Activated CD4-positive, alpha-beta memory T cell treated with anti-CD3 and anti-CD28 coated beads, Interleukin-2, amount 10 ng/mL, durations not matched to agents 7 days and 5 days (primary cell): ENCODE measurements around the gene ZNF260. TPM values are rescaled to one million over a fixed set of nuclear protein-coding genes. Genes with fewer than 3 reads are reported as not detected.
A peak's percentile ranks its signal among the peaks of the same experiment; 100 is the strongest.

Experiments used
- CTCF ChIA-PET: fragments of 350-600 bp; sonication (Branson Sonifier 250); formaldehyde crosslinking; loops from one replicate; lab custom pipeline; 2021; ENCODE audit warnings: antibody characterized with exemption, inconsistent platforms; lab: Charles Lee
- POLR2A ChIA-PET: fragments of 350-600 bp; sonication (Branson Sonifier 250); formaldehyde crosslinking; loops from one replicate; lab custom pipeline; 2021; ENCODE audit warnings: antibody characterized with exemption; lab: Charles Lee
- DNase-seq: peaks from one replicate; pipeline ENCODE4 v3.0.0-alpha.2; 2020
- H3K27ac Mint-ChIP-seq: one replicate; pipeline ENCODE4 v1.8.0; 2021; ENCODE audit warnings: mild to moderate bottlenecking, mixed read lengths
- H3K27me3 Mint-ChIP-seq: one replicate; pipeline ENCODE4 v1.8.0; 2021; ENCODE audit warnings: mixed read lengths
- H3K36me3 Mint-ChIP-seq: one replicate; pipeline ENCODE4 v1.8.0; 2021; ENCODE audit warnings: low read depth, mixed read lengths
- H3K4me1 Mint-ChIP-seq: one replicate; pipeline ENCODE4 v1.8.0; 2021; ENCODE audit warnings: mixed read lengths
- H3K4me3 Mint-ChIP-seq: one replicate; pipeline ENCODE4 v1.8.0; 2021; ENCODE audit warnings: mild to moderate bottlenecking, mixed read lengths
- H3K9me3 Mint-ChIP-seq: one replicate; pipeline ENCODE4 v1.8.0; 2021; ENCODE audit warnings: mixed read lengths
- total RNA-seq, 2 experiments: library from RNA; stranded (reverse); gene quantifications; one replicate each; pipeline ENCODE4 v1.2.3, GENCODE V29; 2021

ZNF260 gene
- total RNA-seq = 1 to 10 TPM; 9.0 to 9.9 TPM

DNA sequence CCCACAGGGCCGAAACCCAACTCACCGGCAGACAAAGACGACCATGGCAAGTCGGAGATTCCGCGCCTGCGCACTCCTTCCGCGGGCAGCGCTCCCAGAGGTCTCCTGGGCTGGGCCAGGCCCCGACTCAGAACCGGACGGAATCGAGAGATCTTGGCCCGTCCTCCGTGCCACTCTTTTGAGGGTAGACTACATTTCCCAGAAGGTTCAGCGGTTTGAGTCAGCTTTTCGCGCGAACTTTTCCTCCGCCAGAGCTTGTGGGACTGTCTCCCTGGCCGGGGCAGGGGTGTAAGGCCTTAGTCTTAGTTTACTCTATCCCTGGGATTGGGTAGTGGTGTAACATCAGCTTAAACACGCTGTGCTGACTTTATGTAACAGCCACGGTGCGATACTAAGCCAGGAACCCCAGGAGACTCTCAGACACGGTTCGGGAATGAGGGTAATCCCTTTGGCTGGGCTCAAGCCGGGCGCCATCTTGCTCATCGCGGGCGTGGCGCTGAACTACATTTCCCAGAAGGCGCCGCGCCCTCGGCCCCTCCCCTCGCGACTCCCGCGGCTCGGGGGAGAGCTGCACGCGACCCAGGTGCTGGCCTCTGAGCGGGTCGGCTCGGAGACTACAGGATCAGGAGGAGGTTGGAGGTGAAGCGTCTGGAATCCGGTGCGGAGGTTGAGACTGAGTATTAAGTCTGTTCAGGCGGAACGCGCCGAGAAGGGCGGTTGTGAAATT, at the start of gene ZNF260:
TSS of gene ZNF260 (minus strand) at position 78 of the 727 bp plus-strand sequence. CDS start 13,033 bp downstream, outside the sequence.
- peaks cover 43% of the 10 kb centered on the region for H3K36me3 Mint-ChIP-seq
- H3K4me3 Mint-ChIP-seq = peak within 1 kb of the TSS; percentile 94

DNA sequence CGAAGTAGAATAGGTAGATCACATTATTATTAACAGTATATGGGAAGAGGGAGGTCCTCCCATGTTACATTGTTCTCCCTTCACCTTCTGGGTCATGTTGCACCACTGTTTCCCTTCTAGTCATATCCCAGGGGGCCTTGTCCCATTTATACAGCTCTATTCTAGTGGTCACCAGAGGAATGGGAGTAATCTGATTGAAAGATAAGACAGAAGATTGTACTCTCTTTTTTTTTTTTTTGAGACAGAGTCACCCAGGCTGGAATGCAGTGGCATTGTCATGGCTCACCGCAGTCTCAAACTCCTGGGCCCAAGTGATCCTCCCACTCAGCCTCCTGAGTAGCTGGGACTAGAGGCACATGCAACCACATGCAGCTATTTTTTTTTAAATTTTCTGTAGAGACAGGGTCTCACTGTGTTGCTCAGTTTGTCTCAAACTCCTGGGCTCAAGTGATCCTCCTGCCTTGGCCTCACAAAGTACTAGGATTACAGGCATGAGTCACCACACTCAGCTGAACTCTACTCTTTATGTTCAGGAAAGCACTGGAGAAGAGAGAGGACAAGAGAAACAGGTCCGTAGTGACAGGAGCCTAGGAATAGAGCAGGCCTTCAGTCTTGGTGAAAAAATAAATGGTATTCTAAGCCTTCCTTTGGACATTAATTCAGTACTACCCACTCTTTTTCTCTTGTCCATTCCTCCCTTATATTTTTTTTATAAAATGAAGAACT, 49.4 kb upstream of the ZNF260 start:
- Mint-ChIP-seq H3K9me3 (peaks cover 38% of the 10 kb centered on the region), H3K4me1 (peaks cover 25% of the 10 kb centered on the region), H3K4me3 (no peak overlapping the region), H3K36me3 (peaks cover 86% of the 10 kb centered on the region), H3K27me3 (no peaks in the 10 kb centered on the region), H3K27ac (no peak overlapping the region)
- DNase-seq = no peak
- POLR2A ChIA-PET = interaction anchor here (0.8 to 1.0 kb wide), 2 partner anchors 28 to 48 kb away, joined by 3 to 4 read pairs; partner anchors contain the start of gene ZNF382
- CTCF ChIA-PET = no interaction called here

More for the DNA sequence above, at the start of gene ZNF260:
- Mint-ChIP-seq H3K4me1 (peaks cover 23% of the 10 kb centered on the region), H3K27me3 (no peaks in the 10 kb centered on the region), H3K27ac (peak within 1 kb of the TSS; percentile 91), H3K9me3 (peaks cover 35% of the 10 kb centered on the region)
- ChIA-PET CTCF (interaction anchor here (0.9 to 1.6 kb wide), 3 partner anchors 18 to 77 kb away, joined by 3 to 6 read pairs (median 3); partner anchors contain the start of genes ZNF382 and ZNF529), POLR2A (interaction anchor here (0.5 to 3.5 kb wide), 18 partner anchors 11 to 941 kb away, joined by 3 to 30 read pairs (median 4); partner anchors contain the start of genes POLR2I, TBCB, ZFP14 and ZNF146)
- DNase-seq = peak; percentile 91

DNA sequence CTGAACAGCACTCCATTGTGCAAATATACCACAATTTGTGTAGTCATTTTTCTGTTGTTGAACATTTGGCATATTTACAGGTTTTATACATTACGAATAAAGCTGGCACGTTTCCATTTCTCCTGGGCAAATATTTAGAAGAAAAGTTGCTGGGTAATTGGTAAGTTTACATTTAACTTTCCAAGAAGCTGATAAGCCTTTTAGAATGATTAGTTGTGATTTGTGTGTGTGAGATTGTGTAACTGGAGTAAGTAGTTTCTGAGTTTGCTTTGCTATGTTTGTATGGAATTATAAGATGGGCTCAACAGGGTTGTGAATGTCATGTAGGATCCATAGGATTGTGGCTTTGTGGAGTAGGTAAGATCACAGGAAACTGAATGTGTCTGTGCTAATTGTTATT, 46.7 kb upstream of the ZNF260 start:
- peaks cover 31% of the 10 kb centered on the region for H3K9me3 Mint-ChIP-seq
- H3K27ac Mint-ChIP-seq = peak overlapping the region; percentile 90
- ChIA-PET CTCF (no interaction called here), POLR2A (interaction anchor here (2.7 to 3.3 kb wide), 2 partner anchors 30 to 46 kb away, joined by 29 to 30 read pairs; partner anchors contain the start of genes ZNF260 and ZNF382)
- H3K4me1 Mint-ChIP-seq = peaks cover 33% of the 10 kb centered on the region
- DNase-seq = no peak
- peaks cover 78% of the 10 kb centered on the region for H3K36me3 Mint-ChIP-seq
- H3K4me3 Mint-ChIP-seq = peak overlapping the region; percentile 87
- H3K27me3 Mint-ChIP-seq = no peaks in the 10 kb centered on the region

DNA sequence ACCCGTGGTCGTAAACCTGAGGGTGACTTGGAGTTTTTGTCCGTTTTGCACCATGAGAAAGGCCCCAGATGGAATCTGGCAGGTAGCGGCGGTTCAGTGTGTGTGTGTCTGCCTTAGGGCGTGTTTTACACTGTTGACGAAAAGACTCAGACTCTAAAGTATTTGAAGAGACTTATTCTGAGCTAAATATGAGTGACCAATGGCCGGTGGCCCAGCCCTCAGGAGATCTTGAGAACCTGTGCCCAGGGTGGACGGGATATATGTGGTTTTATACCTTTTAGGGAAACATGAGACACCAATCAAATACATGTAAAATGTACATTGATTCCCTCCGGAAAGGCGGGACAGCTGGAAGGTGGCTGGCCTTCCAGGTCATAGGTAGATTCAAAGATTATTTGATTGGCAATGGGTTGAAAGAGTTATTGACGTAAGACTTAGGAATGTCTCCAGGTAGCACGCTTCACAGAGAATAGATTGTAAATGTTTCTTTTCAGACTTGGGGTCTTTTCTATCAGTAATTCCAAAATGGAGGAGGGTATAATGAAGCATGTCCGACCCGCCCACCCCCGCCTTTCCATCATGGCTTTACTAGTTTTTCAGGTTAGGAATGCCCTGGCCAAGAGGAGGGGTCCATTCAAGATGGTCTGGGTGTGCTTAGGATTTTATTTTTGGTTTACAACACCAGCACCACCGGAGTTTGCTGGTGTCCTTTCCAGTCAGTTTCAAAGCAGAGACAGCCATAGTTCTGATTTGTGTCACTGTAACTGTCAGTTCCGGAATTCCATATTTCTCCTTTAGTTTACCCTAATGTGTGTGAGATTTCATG, 46.0 kb upstream of the ZNF260 start:
- Mint-ChIP-seq H3K27ac (peak overlapping the region; percentile 90), H3K4me1 (peaks cover 33% of the 10 kb centered on the region), H3K27me3 (no peaks in the 10 kb centered on the region), H3K9me3 (peaks cover 29% of the 10 kb centered on the region), H3K36me3 (peaks cover 78% of the 10 kb centered on the region), H3K4me3 (peak overlapping the region; percentile 87)
- CTCF ChIA-PET = no interaction called here
- POLR2A ChIA-PET = interaction anchor here (0.7 to 3.3 kb wide), 10 partner anchors 12 to 643 kb away, joined by 3 to 30 read pairs (median 4); partner anchors contain the start of genes ZNF260, ZNF345, ZNF382 and ZNF383
- no peak for DNase-seq

DNA sequence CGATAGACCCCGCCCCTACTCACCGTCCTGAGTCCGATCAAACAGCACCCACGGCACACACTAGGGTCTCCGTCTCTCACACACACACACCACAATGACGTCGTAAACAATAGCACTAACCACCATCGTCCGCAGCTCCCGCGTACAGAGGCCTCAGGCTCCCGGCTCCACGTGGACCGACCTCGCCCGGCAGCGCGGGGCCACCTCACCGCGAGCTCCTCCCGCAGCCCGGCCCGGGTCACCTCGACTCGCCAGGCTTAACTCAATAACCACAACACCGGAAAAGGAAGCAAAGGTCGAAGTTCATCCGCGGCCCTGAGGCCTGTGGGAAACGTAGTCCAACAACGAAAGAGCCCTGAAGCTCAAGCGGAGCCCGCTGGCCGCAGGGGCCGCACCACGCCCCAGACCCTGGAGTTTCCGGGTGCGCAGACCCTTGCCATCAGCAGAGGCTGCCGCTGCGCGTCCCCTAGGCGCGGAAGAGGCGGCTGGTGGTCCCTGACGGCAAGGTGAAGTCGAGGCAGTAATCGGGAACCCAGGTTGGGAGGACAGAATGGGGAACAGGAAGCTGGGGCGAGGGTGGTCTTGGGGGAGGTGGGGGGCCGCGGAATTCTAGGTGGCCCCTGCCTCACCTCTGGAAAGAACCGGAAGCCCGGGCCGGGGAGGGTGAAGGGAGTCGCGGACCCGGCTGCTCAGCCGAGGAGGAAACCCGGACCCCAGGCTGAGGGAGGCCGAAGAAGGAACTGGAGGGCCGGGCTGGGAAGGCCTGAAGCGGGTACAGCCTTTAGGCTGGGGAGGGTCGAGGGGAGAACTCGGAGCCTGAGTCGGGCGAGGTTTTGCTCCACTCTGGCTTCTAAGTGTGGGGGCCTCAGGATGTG, 45.2 kb upstream of the ZNF260 start, which contains the start of gene ZNF529:
TSS of gene ZNF529 (minus strand) at position 273 of the 875 bp plus-strand sequence. CDS start 946 bp downstream, outside the sequence.
- ChIA-PET POLR2A (interaction anchor here (0.6 to 3.3 kb wide), 16 partner anchors 12 to 894 kb away, joined by 3 to 30 read pairs (median 4); partner anchors contain the start of genes ZFP14, ZNF260, ZNF345 and ZNF382), CTCF (interaction anchor here (0.6 to 1.0 kb wide), 2 partner anchors 45 to 402 kb away, joined by 3 to 6 read pairs; partner anchors contain the start of gene ZNF260)
- peaks cover 78% of the 10 kb centered on the region for H3K36me3 Mint-ChIP-seq
- H3K9me3 Mint-ChIP-seq = peaks cover 35% of the 10 kb centered on the region
- no peaks in the 10 kb centered on the region for H3K27me3 Mint-ChIP-seq
- peak within 1 kb of the TSS; percentile 90 for H3K27ac Mint-ChIP-seq
- DNase-seq = peak; percentile 90
- peaks cover 33% of the 10 kb centered on the region for H3K4me1 Mint-ChIP-seq
- H3K4me3 Mint-ChIP-seq = peak within 1 kb of the TSS; percentile 87

DNA sequence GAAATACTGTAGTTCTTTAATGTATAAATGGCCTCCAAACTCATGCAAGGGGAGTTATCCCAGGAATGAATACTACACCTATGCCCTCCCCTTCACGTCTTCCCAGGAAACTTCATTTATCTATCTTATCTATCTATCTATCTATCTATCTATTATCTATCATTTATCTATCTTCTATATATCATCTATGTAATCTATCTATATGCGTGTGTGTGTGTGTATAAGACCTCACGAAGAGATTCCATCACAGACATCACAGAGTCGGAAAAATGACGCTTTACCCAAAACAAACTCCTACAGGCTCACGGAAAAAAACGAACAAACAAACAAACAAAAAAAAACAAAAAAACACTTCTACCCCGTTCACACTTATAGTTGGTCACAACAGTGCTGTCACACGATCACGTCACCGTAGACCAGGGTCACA, 44.5 kb upstream of the ZNF260 start:
- DNase-seq = no peak
- H3K9me3 Mint-ChIP-seq = peaks cover 41% of the 10 kb centered on the region
- ChIA-PET POLR2A (interaction anchor here (0.6 to 3.3 kb wide), 13 partner anchors 25 to 895 kb away, joined by 3 to 30 read pairs (median 5); partner anchors contain the start of genes ZFP14, ZNF260, ZNF345 and ZNF382), CTCF (interaction anchor here (1.0 kb wide), 1 partner anchor 44 kb away, joined by 6 read pairs; the partner anchor contains the start of gene ZNF260)
- H3K4me3 Mint-ChIP-seq = peak overlapping the region; percentile 87
- no peaks in the 10 kb centered on the region for H3K27me3 Mint-ChIP-seq
- H3K4me1 Mint-ChIP-seq = peaks cover 33% of the 10 kb centered on the region
- peak overlapping the region; percentile 90 for H3K27ac Mint-ChIP-seq
- H3K36me3 Mint-ChIP-seq = peaks cover 81% of the 10 kb centered on the region

DNA sequence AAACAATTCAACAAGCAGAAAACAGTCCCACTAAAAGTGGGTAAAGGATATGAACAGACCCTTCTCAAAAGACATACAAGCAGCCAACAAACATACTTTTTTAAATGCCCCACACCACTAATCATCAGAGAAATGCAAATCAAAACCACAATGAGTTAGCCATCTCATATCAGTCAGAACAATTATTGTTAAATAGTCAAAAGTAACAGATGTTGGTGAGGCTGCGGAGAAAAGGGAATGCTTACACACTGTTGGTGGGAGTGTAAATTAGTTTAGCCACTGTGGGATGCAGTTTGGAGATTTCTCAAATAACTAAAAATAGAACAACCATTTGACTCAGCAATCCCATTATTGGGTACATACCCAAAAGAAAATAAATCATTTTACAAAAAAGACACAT, 36.3 kb upstream of the ZNF260 start:
- DNase-seq = no peak
- Mint-ChIP-seq H3K27me3 (no peaks in the 10 kb centered on the region), H3K4me3 (no peak overlapping the region), H3K36me3 (peaks cover 78% of the 10 kb centered on the region), H3K27ac (no peak overlapping the region), H3K9me3 (peaks cover 60% of the 10 kb centered on the region), H3K4me1 (no peaks in the 10 kb centered on the region)
- ChIA-PET CTCF (no interaction called here), POLR2A (no interaction called here)

DNA sequence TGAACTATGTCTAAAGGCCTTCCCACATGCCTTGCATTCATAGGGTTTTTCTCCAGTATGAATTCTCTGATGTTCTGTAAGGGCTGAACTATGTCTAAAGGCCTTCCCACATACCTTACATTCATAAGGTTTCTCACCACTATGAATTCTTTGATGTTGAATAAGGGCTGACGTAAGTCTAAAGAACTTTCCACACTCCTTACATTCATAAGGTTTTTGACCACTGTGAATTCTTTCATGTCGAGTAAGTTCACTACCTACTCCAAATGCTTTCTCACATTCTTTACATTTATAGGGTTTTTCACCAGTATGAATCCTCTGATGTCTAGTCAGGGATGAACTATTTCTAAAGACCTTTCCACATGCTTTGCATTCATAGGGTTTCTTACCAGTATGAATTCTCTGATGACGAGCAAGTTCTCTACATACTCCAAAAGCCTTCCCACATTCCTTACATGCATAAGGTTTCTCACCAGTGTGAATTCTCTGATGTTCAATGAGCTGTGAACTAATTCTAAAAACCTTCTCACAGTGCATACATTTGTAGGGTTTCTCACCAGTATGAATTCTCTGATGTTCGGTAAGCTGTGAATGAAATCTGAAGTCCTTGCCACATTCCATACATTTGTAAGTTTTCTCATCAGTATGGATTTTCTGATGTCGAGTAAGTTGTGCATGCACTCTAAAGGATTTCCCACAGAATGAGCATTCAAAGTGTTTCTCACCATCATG, 19.1 kb upstream of the ZNF260 start:
- Mint-ChIP-seq H3K27me3 (no peaks in the 10 kb centered on the region), H3K9me3 (peaks cover 80% of the 10 kb centered on the region), H3K36me3 (peaks cover 87% of the 10 kb centered on the region), H3K4me3 (no peak overlapping the region), H3K27ac (no peak overlapping the region), H3K4me1 (no peaks in the 10 kb centered on the region)
- ChIA-PET POLR2A (interaction anchor here (1.5 kb wide), 1 partner anchor 26 kb away, joined by 3 read pairs; the partner anchor contains the start of gene ZNF529), CTCF (interaction anchor here (1.7 kb wide), 1 partner anchor 19 kb away, joined by 3 read pairs; the partner anchor contains the start of gene ZNF260)
- DNase-seq = no peak

DNA sequence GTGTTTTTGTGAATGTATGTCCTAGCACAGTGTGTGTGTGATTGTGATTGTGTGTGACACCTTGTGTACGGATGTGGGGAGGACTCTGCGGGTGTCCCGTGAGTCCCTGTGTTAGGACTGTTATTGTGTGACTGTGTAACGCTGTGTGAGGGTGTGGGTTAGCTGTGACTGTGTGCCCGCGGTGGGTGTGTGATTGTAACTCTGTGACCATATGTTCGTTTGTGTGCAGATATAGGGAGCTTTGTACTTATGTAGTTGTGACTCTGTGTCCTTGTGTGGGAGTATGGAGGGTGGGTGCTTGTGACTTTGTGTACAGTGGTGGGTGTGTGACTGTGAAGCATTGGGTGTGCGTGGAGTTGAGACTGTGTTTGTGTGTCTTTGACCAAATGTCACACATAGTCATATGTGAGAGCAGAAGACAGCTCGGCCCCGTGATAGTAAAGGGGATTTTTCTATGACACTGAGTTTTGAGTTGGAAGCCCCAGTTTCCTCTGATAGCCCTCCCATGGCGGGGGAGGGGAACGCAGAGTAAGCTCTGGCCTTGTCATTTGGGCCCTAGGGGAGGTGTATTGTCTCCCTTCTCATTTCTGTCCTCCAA, 949 bp upstream of the ZNF260 start:
- Mint-ChIP-seq H3K4me1 (peaks cover 23% of the 10 kb centered on the region), H3K4me3 (peak overlapping the region; percentile 94), H3K9me3 (peaks cover 38% of the 10 kb centered on the region), H3K27ac (peak overlapping the region; percentile 91), H3K36me3 (peaks cover 43% of the 10 kb centered on the region), H3K27me3 (no peaks in the 10 kb centered on the region)
- ChIA-PET POLR2A (interaction anchor here (0.5 to 3.5 kb wide), 13 partner anchors 11 to 940 kb away, joined by 3 to 30 read pairs (median 4); partner anchors contain the start of genes POLR2I, TBCB, ZNF146 and ZNF382), CTCF (interaction anchor here (0.9 to 1.6 kb wide), 3 partner anchors 18 to 76 kb away, joined by 3 to 6 read pairs (median 3); partner anchors contain the start of genes ZNF382 and ZNF529)
- peak; percentile 17 for DNase-seq

DNA sequence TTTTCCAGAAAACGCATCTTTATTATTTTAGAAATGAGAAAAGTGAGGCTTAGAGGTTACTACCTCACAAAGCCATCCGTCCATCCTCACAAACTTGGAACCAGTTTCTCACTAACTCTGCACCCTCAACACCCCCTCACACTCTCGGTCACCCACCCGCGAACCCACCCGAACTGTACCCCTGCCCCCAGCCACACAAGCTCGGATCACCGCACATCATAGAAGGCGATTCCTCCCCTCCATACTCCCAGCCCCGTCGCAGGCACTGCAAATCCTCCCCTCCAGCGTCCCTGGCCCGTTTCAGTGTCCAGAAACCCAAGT, 238 bp downstream of the ZNF260 start:
- CTCF ChIA-PET = interaction anchor here (1.1 to 1.6 kb wide), 2 partner anchors 19 to 45 kb away, joined by 3 to 6 read pairs; partner anchors contain the start of gene ZNF529
- DNase-seq = no peak
- Mint-ChIP-seq H3K4me3 (peak overlapping the region; percentile 94), H3K27me3 (no peaks in the 10 kb centered on the region), H3K4me1 (peaks cover 23% of the 10 kb centered on the region), H3K36me3 (peaks cover 45% of the 10 kb centered on the region), H3K9me3 (peaks cover 37% of the 10 kb centered on the region), H3K27ac (peak overlapping the region; percentile 91)
- POLR2A ChIA-PET = interaction anchor here (0.6 to 3.5 kb wide), 14 partner anchors 13 to 941 kb away, joined by 3 to 30 read pairs (median 4); partner anchors contain the start of genes POLR2I, TBCB, ZFP14 and ZNF146
